HepG2 (cell line): ENCODE measurements around the gene SYT9. TPM values are rescaled to one million over a fixed set of nuclear protein-coding genes. Genes with fewer than 3 reads are reported as not detected.
A peak's percentile ranks its signal among the peaks of the same experiment; 100 is the strongest.

ENCODE experiments used
- ATAC-seq: fragments of 200-7000 bp; cut with Tn5 transposase; 3 replicates; pipeline ENCODE4 v1.9.1; 2020; ENCODE audit warnings: mild to moderate bottlenecking, moderate library complexity
- BruUV-seq: library from RNA; stranded (reverse); fragments of 400-500 nt; replicated peaks from 2 replicates; lab custom pipeline; 2021; lab: Mats Ljungman, UMichigan
- CTCF ChIA-PET: fragments of 300-600 bp; formaldehyde crosslinking; extraction: SDS; loops from one replicate; lab custom pipeline; 2021; ENCODE audit warnings: low total read pairs, inconsistent platforms, low intra/inter-chr PET ratio; lab: Yijun Ruan, JAX
- POLR2A ChIA-PET: fragments of 350-600 bp; sonication (Branson Sonifier 250); formaldehyde crosslinking; loops from one replicate; lab custom pipeline; 2020; ENCODE audit warnings: antibody characterized with exemption, inconsistent platforms; lab: Yijun Ruan, JAX
- DNase-seq: peaks from one replicate; pipeline ENCODE4 v3.0.0-alpha.2; 2015; ENCODE audit warnings: low spot score
- FAIRE-seq: peaks from 3 replicates; lab custom pipeline; 2011; peaks lifted over from hg19 to GRCh38; lab: Jason Lieb, UNC
- H2AFZ ChIP-seq: one replicate; pipeline ENCODE4 v1.6.1; 2011; ENCODE audit warnings: low read length, inconsistent platforms
- H3K27ac ChIP-seq: fragments of 300-600 bp; 3 replicates; pipeline ENCODE4 v1.8.0; 2011; ENCODE audit warnings: mixed run types, mild to moderate bottlenecking, mixed read lengths, low read length, inconsistent platforms; ENCODE audit not compliant: insufficient read depth; ENCODE audit errors: extremely low read length
- H3K27me3 ChIP-seq, 2 experiments: fragments of 200-600 bp in 1 of 2; 2 replicates in 1 of 2; 3 replicates in 1 of 2; pipeline versions ENCODE4 v1.6.0 to v1.8.0; 2011; ENCODE audit warnings: low read length in 2 of 2, mild to moderate bottlenecking in 2 of 2, moderate library complexity in 2 of 2, inconsistent platforms in 1 of 2; ENCODE audit not compliant: insufficient read depth in 2 of 2, control insufficient read depth in 1 of 2
- H3K36me3 ChIP-seq, 2 experiments: fragments of 200-600 bp in 1 of 2; replicated peaks in 1 of 2; 2 replicates in 1 of 2; 3 replicates in 1 of 2; pipeline versions ENCODE4 v1.5.1 to v1.8.0; 2011; ENCODE audit warnings: low read length in 2 of 2, inconsistent platforms in 1 of 2; ENCODE audit not compliant: insufficient read depth in 2 of 2, control insufficient read depth in 1 of 2
- H3K4me1 ChIP-seq: 2 replicates; pipeline ENCODE4 v1.5.1; 2012; ENCODE audit warnings: low read length, inconsistent platforms; ENCODE audit not compliant: insufficient read depth
- H3K4me2 ChIP-seq: 2 replicates; pipeline ENCODE4 v1.6.0; 2011; ENCODE audit warnings: low read depth, low read length, inconsistent platforms
- H3K4me3 ChIP-seq, 3 experiments: fragments of 200-600 bp in 1 of 3; sonication (generic), shearing (Covaris generic) in 1 of 3; replicated peaks in 1 of 3; 2 replicates each; pipeline ENCODE4 v1.5.1; 2011 to 2016; ENCODE audit warnings: low read length in 3 of 3, inconsistent platforms in 2 of 3, low read depth in 2 of 3, mild to moderate bottlenecking in 2 of 3, control low read depth in 1 of 3, mixed read lengths in 1 of 3; ENCODE audit not compliant: insufficient read depth in 1 of 3
- H3K79me2 ChIP-seq: one replicate; pipeline ENCODE4 v1.6.1; 2011; ENCODE audit warnings: low read length, inconsistent platforms; ENCODE audit not compliant: insufficient read depth
- H3K9ac ChIP-seq: 2 replicates; pipeline ENCODE4 v1.6.0; 2011; ENCODE audit warnings: mild to moderate bottlenecking, low read depth, low read length, inconsistent platforms; ENCODE audit not compliant: insufficient read depth
- H3K9me3 ChIP-seq: 2 replicates; pipeline ENCODE4 v1.5.1; 2012; ENCODE audit warnings: mild to moderate bottlenecking, low read length
- H4K20me1 ChIP-seq: 2 replicates; pipeline ENCODE4 v1.6.0; 2011; ENCODE audit warnings: inconsistent platforms, mild to moderate bottlenecking, low read length, moderate library complexity; ENCODE audit not compliant: insufficient read depth
- BCL6 ChIP-seq: IDR thresholded peaks from 2 replicates; pipeline ENCODE4 v1.6.1; 2016; ENCODE audit warnings: missing genetic modification reagents, missing compliant biosample characterization
- EEA1 ChIP-seq: sonication (generic); formaldehyde crosslinking; IDR thresholded peaks from 2 replicates; pipeline ENCODE4 v1.5.1; 2020; ENCODE audit warnings: mild to moderate bottlenecking, missing genetic modification reagents, borderline replicate concordance
- ELF1 ChIP-seq: sonication (generic); formaldehyde crosslinking; IDR thresholded peaks from 2 replicates; pipeline ENCODE4 v1.4.0; 2020; ENCODE audit warnings: missing genetic modification reagents
- ESRRA ChIP-seq: sonication (generic); formaldehyde crosslinking; IDR thresholded peaks from 2 replicates; pipeline ENCODE4 v1.5.1; 2020; ENCODE audit warnings: mild to moderate bottlenecking, low read depth, missing genetic modification reagents
- HDAC1 ChIP-seq: sonication (generic); formaldehyde crosslinking; IDR thresholded peaks from 2 replicates; pipeline ENCODE4 v1.5.1; 2020; ENCODE audit warnings: mild to moderate bottlenecking, missing genetic modification reagents
- HMG20B ChIP-seq: conservative IDR thresholded peaks from 2 replicates; pipeline ENCODE4 v1.6.1; 2016; ENCODE audit warnings: missing genetic modification reagents, missing compliant biosample characterization
- HNF4A ChIP-seq: sonication (generic); formaldehyde crosslinking; IDR thresholded peaks from 2 replicates; pipeline ENCODE4 v1.4.0; 2020; ENCODE audit warnings: missing genetic modification reagents
- JUND ChIP-seq: sonication (generic); formaldehyde crosslinking; IDR thresholded peaks from 2 replicates; pipeline ENCODE4 v1.8.0; 2022; ENCODE audit warnings: mild to moderate bottlenecking, missing genetic modification reagents
- KDM1A ChIP-seq: IDR thresholded peaks from 2 replicates; pipeline ENCODE4 v1.6.1; 2016; ENCODE audit warnings: missing compliant biosample characterization
- PPARG ChIP-seq: conservative IDR thresholded peaks from 2 replicates; pipeline ENCODE4 v1.6.1; 2016; ENCODE audit warnings: missing biosample characterization, missing genetic modification reagents
- SOX13 ChIP-seq, 3 experiments: fragments of 450-650 bp in 1 of 3; sonication (generic) in 1 of 3; formaldehyde crosslinking in 1 of 3; IDR thresholded peaks in 2 of 3; conservative IDR thresholded peaks in 1 of 3; 2 replicates each; pipeline versions ENCODE4 v1.5.0 to v1.6.1; 2016 to 2020; ENCODE audit warnings: antibody characterized with exemption in 1 of 3, mild to moderate bottlenecking in 1 of 3, missing compliant biosample characterization in 1 of 3, missing genetic modification reagents in 1 of 3, moderate library complexity in 1 of 3
- SOX6 ChIP-seq, 2 experiments: fragments of 450-650 bp in 1 of 2; sonication (generic) in 1 of 2; formaldehyde crosslinking in 1 of 2; IDR thresholded peaks; 2 replicates each; pipeline versions ENCODE4 v1.4.0 to v1.6.1; 2017 to 2020; ENCODE audit warnings: antibody characterized with exemption in 1 of 2, mild to moderate bottlenecking in 1 of 2, missing genetic modification reagents in 1 of 2
- ZMYM2 ChIP-seq: sonication (generic); formaldehyde crosslinking; IDR thresholded peaks from 2 replicates; pipeline ENCODE4 v1.8.0; 2022; ENCODE audit warnings: mild to moderate bottlenecking, missing genetic modification reagents
- ZNF232 ChIP-seq: sonication (generic); formaldehyde crosslinking; IDR thresholded peaks from 2 replicates; pipeline ENCODE4 v1.4.0; 2020; ENCODE audit warnings: missing genetic modification reagents, borderline replicate concordance
- ZNF234 ChIP-seq: sonication (generic); formaldehyde crosslinking; conservative IDR thresholded peaks from 2 replicates; pipeline ENCODE4 v1.5.1; 2020; ENCODE audit warnings: mild to moderate bottlenecking, missing genetic modification reagents
- ZNF296 ChIP-seq: sonication (generic); formaldehyde crosslinking; conservative IDR thresholded peaks from 2 replicates; pipeline ENCODE4 v1.5.0; 2020; ENCODE audit warnings: mild to moderate bottlenecking, missing genetic modification reagents
- ZNF350 ChIP-seq: sonication (generic); formaldehyde crosslinking; IDR thresholded peaks from 2 replicates; pipeline ENCODE4 v1.4.0; 2020; ENCODE audit warnings: mild to moderate bottlenecking, low read depth, missing genetic modification reagents, borderline replicate concordance
- ZNF616 ChIP-seq: sonication (generic); formaldehyde crosslinking; IDR thresholded peaks from 2 replicates; pipeline ENCODE4 v1.5.0; 2020; ENCODE audit warnings: low read depth, mild to moderate bottlenecking, missing genetic modification reagents
- ZNF768 ChIP-seq: sonication (generic); formaldehyde crosslinking; IDR thresholded peaks from 2 replicates; pipeline ENCODE4 v1.4.0; 2020; ENCODE audit warnings: missing genetic modification reagents
- WGBS: methylation state at CpG from one replicate; pipeline ENCODE4 v1.1.6; 2017; ENCODE audit warnings: low lambda C conversion rate; 5-methylcytosine and 5-hydroxymethylcytosine counted together
- in situ Hi-C: cut with HindIII; loops from 2 replicates; pipeline ENCODE4 v1.10.0; 2017; ENCODE audit warnings: low pct_unique_long_range_greater_than_20kb; ENCODE audit not compliant: extremely low pct_ligation_motif_present
- intact Hi-C: fragments of 100-400 bp; cut with micrococcal nuclease; formaldehyde crosslinking; loops from one replicate; pipeline ENCODE4 v1.10.0; 2022; ENCODE audit not compliant: unreplicated experiment
- polyA plus RNA-seq, 8 experiments: library from polyadenylated mRNA; depleted of rRNA in 3 of 8; stranded (reverse) in 7 of 8; unstranded in 1 of 8; fragments of >200 nt; fragmentation: Illumina TruSeq in 4 of 8; extraction: Trizol in 4 of 8; gene quantifications; 2 replicates each; pipeline versions ENCODE4 v1.2.1 to v1.2.3, GENCODE V29; 2011 to 2016; ENCODE audit warnings: low read depth in 4 of 8, missing spikeins in 1 of 8, mixed read lengths in 1 of 8; ENCODE audit not compliant: insufficient read depth in 1 of 8
- total RNA-seq, 5 experiments: library from RNA; depleted of rRNA; stranded (reverse); fragments of >200 nt; fragmentation: Illumina TruSeq; extraction: Trizol; gene quantifications; 2 replicates each; pipeline ENCODE4 v1.2.3, GENCODE V29; 2016; ENCODE audit warnings: low read depth in 1 of 5
- TF ChIP-seq, protein P1 (sequence below): sonication (generic); formaldehyde crosslinking; IDR thresholded peaks from 2 replicates; pipeline ENCODE4 v1.8.0; 2022; ENCODE audit warnings: missing genetic modification reagents, mild to moderate bottlenecking, moderate library complexity, borderline replicate concordance
- TF ChIP-seq, protein P2 (sequence below): sonication (generic); formaldehyde crosslinking; IDR thresholded peaks from 2 replicates; pipeline ENCODE4 v1.5.0; 2020; ENCODE audit warnings: mild to moderate bottlenecking, missing genetic modification reagents, borderline replicate concordance

The SYT9 gene
- total and polyA plus RNA-seq, 2 of the 13 experiments (the other 11 are each of a cell fraction or from before 2014, with no cell fraction given) = not detected

GRCh38 chr11:7494086-7494745, 242.5 kb downstream of the SYT9 start:
- FAIRE-seq = peak; percentile 28
- POLR2A ChIA-PET = no interaction called here
- intact Hi-C loops (no loop called here), in situ Hi-C loops (no loop called here)
- H3K9me3 ChIP-seq = no peaks in the 10 kb centered on the region
- no peaks in the 10 kb centered on the region; a peak in 1 of 5 replicates for H3K27me3 ChIP-seq
- no peak overlapping the region for H3K27ac ChIP-seq
- no peak overlapping the region for H3K4me3 ChIP-seq
- peak; percentile 88 for ATAC-seq
- no peak overlapping the region for H2AFZ ChIP-seq
- H3K79me2 ChIP-seq = no peaks in the 10 kb centered on the region
- DNase-seq = peak; percentile 20
- peaks cover 16% of the 10 kb centered on the region for H3K4me1 ChIP-seq
- peak overlapping the region; percentile 30; the same call in 1 of the 2 replicates for H3K4me2 ChIP-seq
- no TSS peak for BruUV-seq
- H4K20me1 ChIP-seq = no peaks in the 10 kb centered on the region
- H3K9ac ChIP-seq = no peak overlapping the region
- WGBS = 11% methylated on average over 5 of the region's 5 CpGs
- CTCF ChIA-PET = no interaction called here
- H3K36me3 ChIP-seq = no peaks in the 10 kb centered on the region
- TF ChIP-seq, protein P1, sequence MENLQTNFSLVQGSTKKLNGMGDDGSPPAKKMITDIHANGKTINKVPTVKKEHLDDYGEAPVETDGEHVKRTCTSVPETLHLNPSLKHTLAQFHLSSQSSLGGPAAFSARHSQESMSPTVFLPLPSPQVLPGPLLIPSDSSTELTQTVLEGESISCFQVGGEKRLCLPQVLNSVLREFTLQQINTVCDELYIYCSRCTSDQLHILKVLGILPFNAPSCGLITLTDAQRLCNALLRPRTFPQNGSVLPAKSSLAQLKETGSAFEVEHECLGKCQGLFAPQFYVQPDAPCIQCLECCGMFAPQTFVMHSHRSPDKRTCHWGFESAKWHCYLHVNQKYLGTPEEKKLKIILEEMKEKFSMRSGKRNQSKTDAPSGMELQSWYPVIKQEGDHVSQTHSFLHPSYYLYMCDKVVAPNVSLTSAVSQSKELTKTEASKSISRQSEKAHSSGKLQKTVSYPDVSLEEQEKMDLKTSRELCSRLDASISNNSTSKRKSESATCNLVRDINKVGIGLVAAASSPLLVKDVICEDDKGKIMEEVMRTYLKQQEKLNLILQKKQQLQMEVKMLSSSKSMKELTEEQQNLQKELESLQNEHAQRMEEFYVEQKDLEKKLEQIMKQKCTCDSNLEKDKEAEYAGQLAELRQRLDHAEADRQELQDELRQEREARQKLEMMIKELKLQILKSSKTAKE (CRISPR knock-in tag) = peak; percentile 50; the same call in 1 of the 2 replicates
- TF ChIP-seq PPARG (CRISPR knock-in tag) = peak; percentile 64; the same call in 1 of the 2 replicates
- TF ChIP-seq ZNF234 = no peak
- no peak for TF ChIP-seq ZNF232 (CRISPR knock-in tag)
- TF ChIP-seq SOX6 (IDR thresholded peaks at IDR 0.05) = no peak
- TF ChIP-seq SOX6 (CRISPR knock-in tag; IDR thresholded peaks at IDR 0.05) = peak; percentile 89
- TF ChIP-seq ZNF296 (CRISPR knock-in tag) = no peak
- peak; percentile 97 for TF ChIP-seq ZNF768 (CRISPR knock-in tag)
- TF ChIP-seq EEA1 = no peak
- 0 out of 2 replicates have a peak, but pooled peaks have one; percentile 35 for TF ChIP-seq HDAC1 (CRISPR knock-in tag)
- TF ChIP-seq ESRRA (CRISPR knock-in tag) = peak; percentile 97
- peak; percentile 14; the same call in 1 of the 2 replicates for TF ChIP-seq KDM1A
- no peak for TF ChIP-seq ELF1 (CRISPR knock-in tag)
- TF ChIP-seq BCL6 = peak; percentile 44; the same call in 1 of the 2 replicates
- no peak for TF ChIP-seq JUND (CRISPR knock-in tag)
- no peak for TF ChIP-seq HMG20B (CRISPR knock-in tag)
- TF ChIP-seq, protein P2, sequence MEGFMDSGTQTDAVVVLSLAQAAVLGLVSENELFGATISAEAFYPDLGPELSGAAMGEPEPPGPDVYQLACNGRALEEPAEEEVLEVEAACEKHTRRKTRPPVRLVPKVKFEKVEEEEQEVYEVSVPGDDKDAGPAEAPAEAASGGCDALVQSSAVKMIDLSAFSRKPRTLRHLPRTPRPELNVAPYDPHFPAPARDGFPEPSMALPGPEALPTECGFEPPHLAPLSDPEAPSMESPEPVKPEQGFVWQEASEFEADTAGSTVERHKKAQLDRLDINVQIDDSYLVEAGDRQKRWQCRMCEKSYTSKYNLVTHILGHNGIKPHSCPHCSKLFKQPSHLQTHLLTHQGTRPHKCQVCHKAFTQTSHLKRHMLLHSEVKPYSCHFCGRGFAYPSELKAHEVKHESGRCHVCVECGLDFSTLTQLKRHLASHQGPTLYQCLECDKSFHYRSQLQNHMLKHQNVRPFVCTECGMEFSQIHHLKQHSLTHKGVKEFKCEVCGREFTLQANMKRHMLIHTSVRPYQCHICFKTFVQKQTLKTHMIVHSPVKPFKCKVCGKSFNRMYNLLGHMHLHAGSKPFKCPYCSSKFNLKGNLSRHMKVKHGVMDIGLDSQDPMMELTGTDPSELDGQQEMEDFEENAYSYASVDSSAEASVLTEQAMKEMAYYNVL (CRISPR knock-in tag) = peak; percentile 61; the same call in 1 of the 2 replicates
- no peak for TF ChIP-seq SOX13 (IDR thresholded peaks at IDR 0.05)
- TF ChIP-seq SOX13 (CRISPR knock-in tag; conservative IDR thresholded peaks at IDR 0.05 in 1 of 2, IDR thresholded peaks at IDR 0.05 in 1 of 2) = peak in 1 of 2 experiments; percentile 74; a peak in 2 of 4 replicates
- no peak for TF ChIP-seq ZNF350 (CRISPR knock-in tag)
- TF ChIP-seq ZNF616 (CRISPR knock-in tag) = no peak
- 0 out of 2 replicates have a peak, but pooled peaks have one; percentile 44 for TF ChIP-seq ZMYM2 (CRISPR knock-in tag)
- TF ChIP-seq HNF4A (CRISPR knock-in tag) = peak; percentile 78
